Panc1 (cell line): Measurements from ENCODE around the gene MYADML2. TPM values are rescaled to one million over a fixed set of nuclear protein-coding genes. Genes with fewer than 3 reads are reported as not detected.

Experiments used
- ATAC-seq: fragments of 200-7000 bp; cut with Tn5 transposase; 2 replicates; pipeline ENCODE4 v1.9.1; 2020; ENCODE audit warnings: mild to moderate bottlenecking, moderate library complexity
- BruUV-seq: library from RNA; stranded (reverse); fragments of 400-500 nt; replicated peaks from 2 replicates; lab custom pipeline; 2021; lab: Mats Ljungman, UMichigan
- CTCF ChIA-PET: fragments of 300-600 bp; sonication (Branson Sonifier 250); formaldehyde crosslinking; loops from one replicate; lab custom pipeline; 2022; ENCODE audit warnings: antibody characterized with exemption; lab: Charles Lee
- POLR2A ChIA-PET: fragments of 300-600 bp; sonication (Branson Sonifier 250); formaldehyde crosslinking; loops from one replicate; lab custom pipeline; 2022; ENCODE audit warnings: antibody characterized with exemption; lab: Charles Lee
- DNase-seq: peaks from one replicate; pipeline ENCODE4 v3.0.0-alpha.2; 2010; ENCODE audit warnings: low read depth, low spot score
- H3K27ac ChIP-seq: 2 replicates; pipeline ENCODE4 v1.5.1; 2011; ENCODE audit warnings: mild to moderate bottlenecking, low read length, inconsistent platforms
- H3K27me3 ChIP-seq: fragments of 200-500 bp; sonication (Bioruptor generic); 2 replicates; pipeline ENCODE4 v1.6.0; 2014; ENCODE audit warnings: low read length, inconsistent platforms; ENCODE audit not compliant: control insufficient read depth, insufficient read depth
- H3K36me3 ChIP-seq: fragments of 200-500 bp; sonication (Bioruptor generic); 2 replicates; pipeline ENCODE4 v1.5.1; 2014; ENCODE audit warnings: inconsistent platforms, mild to moderate bottlenecking, low read length, moderate library complexity; ENCODE audit not compliant: control insufficient read depth, insufficient read depth
- H3K4me1 ChIP-seq: 2 replicates; pipeline ENCODE4 v1.5.1; 2011; ENCODE audit warnings: inconsistent platforms, mild to moderate bottlenecking, low read length, moderate library complexity; ENCODE audit not compliant: control insufficient read depth, insufficient read depth
- H3K4me3 ChIP-seq, 2 experiments: 2 replicates each; pipeline ENCODE4 v1.5.1; 2011 to 2012; ENCODE audit warnings: low read depth in 2 of 2, low read length in 2 of 2, mild to moderate bottlenecking in 2 of 2, inconsistent platforms in 1 of 2, moderate library complexity in 1 of 2
- H3K9me3 ChIP-seq: fragments of 200-500 bp; sonication (Bioruptor generic); 2 replicates; pipeline ENCODE4 v1.5.1; 2014; ENCODE audit warnings: low read depth, mild to moderate bottlenecking, inconsistent platforms, low read length, moderate library complexity; ENCODE audit not compliant: control insufficient read depth, insufficient read depth
- CTCF ChIP-seq: fragments of 450-650 bp; IDR thresholded peaks from 2 replicates; pipeline ENCODE4 v1.5.1; 2017; ENCODE audit warnings: mild to moderate bottlenecking
- POLR2AphosphoS5 ChIP-seq: IDR thresholded peaks from 2 replicates; pipeline ENCODE4 v1.6.1; 2012; ENCODE audit warnings: mild to moderate bottlenecking, low read depth, low read length, moderate library complexity
- REST ChIP-seq, 2 experiments: IDR thresholded peaks; 2 replicates each; pipeline ENCODE4 v1.6.1; 2011 to 2012; ENCODE audit warnings: low read depth in 2 of 2, control low read depth in 1 of 2, low read length in 1 of 2, mild to moderate bottlenecking in 1 of 2, moderate library complexity in 1 of 2; ENCODE audit not compliant: insufficient read depth in 1 of 2
- SIN3A ChIP-seq: IDR thresholded peaks from 2 replicates; pipeline ENCODE4 v1.6.1; 2012; ENCODE audit warnings: low read depth, mild to moderate bottlenecking, low read length, moderate library complexity, borderline replicate concordance; ENCODE audit not compliant: insufficient read depth
- TCF7L2 ChIP-seq: IDR thresholded peaks from 2 replicates; pipeline ENCODE4 v1.6.1; 2011; ENCODE audit warnings: mild to moderate bottlenecking, low read depth, low read length, inconsistent platforms
- in situ Hi-C: cut with HindIII; loops from 2 replicates; pipeline ENCODE4 v1.10.0; 2016; ENCODE audit warnings: low sequenced_read_pairs, low pct_unique_long_range_greater_than_20kb
- intact Hi-C: fragments of 100-400 bp; cut with micrococcal nuclease; formaldehyde crosslinking; loops from one replicate; pipeline ENCODE4 v1.10.0; 2022; ENCODE audit not compliant: unreplicated experiment
- total RNA-seq: library from RNA; stranded (reverse); gene quantifications from one replicate; pipeline ENCODE4 v1.2.1, GENCODE V29; 2021; ENCODE audit not compliant: unreplicated experiment

The MYADML2 gene
- total RNA-seq, 1 experiment from 2014 or later: not detected

GRCh38 chr17:81909231-81909630 lies 37.8 kb downstream of the MYADML2 start:
- BruUV-seq: no TSS peak
- H3K9me3 ChIP-seq: no peaks in the 10 kb centered on the region
- in situ Hi-C loops (no loop called here), intact Hi-C loops (no loop called here)
- H3K36me3 ChIP-seq: no peaks in the 10 kb centered on the region; the same call in 1 of the 2 replicates
- no peak overlapping the region for H3K27ac ChIP-seq
- no peaks in the 10 kb centered on the region for H3K27me3 ChIP-seq
- no peak for ATAC-seq
- ChIA-PET POLR2A (interaction anchor here (0.6 to 0.7 kb wide), 2 partner anchors 17 to 28 kb away, joined by 5 to 10 read pairs; no protein-coding TSS in a partner anchor), CTCF (no interaction called here)
- H3K4me3 ChIP-seq: no peak overlapping the region
- no peak for DNase-seq
- H3K4me1 ChIP-seq: peaks cover 21% of the 10 kb centered on the region
- TF ChIP-seq POLR2AphosphoS5 (no peak), REST (IDR thresholded peaks at IDR 0.05; ENCODE audit: insufficient read depth in 1 of 2, low read depth in 2 of 2, low read length in 1 of 2) (no peak), TCF7L2 (no peak), CTCF (no peak)

GRCh38 chr17:81908793-81909192 lies 38.2 kb downstream of the MYADML2 start:
- ChIA-PET CTCF (no interaction called here), POLR2A (interaction anchor here (0.7 kb wide), 1 partner anchor 28 kb away, joined by 10 read pairs; no protein-coding TSS in a partner anchor)
- Histone ChIP-seq H3K4me1 (peaks cover 21% of the 10 kb centered on the region), H3K27me3 (no peaks in the 10 kb centered on the region), H3K9me3 (no peaks in the 10 kb centered on the region), H3K36me3 (no peaks in the 10 kb centered on the region; the same call in 1 of the 2 replicates), H3K4me3 (no peak overlapping the region), H3K27ac (no peak overlapping the region)
- ATAC-seq (no peak), DNase-seq (no peak)
- no peak for TF ChIP-seq CTCF
- no peak for TF ChIP-seq SIN3A
- TF ChIP-seq POLR2AphosphoS5: no peak
- no peak for TF ChIP-seq TCF7L2
- TF ChIP-seq REST (IDR thresholded peaks at IDR 0.05; ENCODE audit: insufficient read depth in 1 of 2, low read depth in 2 of 2, low read length in 1 of 2): no peak
- no TSS peak for BruUV-seq
- in situ Hi-C loops (no loop called here), intact Hi-C loops (no loop called here)
